Upper lobe of left lung (tissue), 4 donors: ENCODE results near the gene EXOC4.

ENCODE experiments used
- CTCF ChIP-seq, 6 experiments: fragments of 450-650 bp in 4 of 6; fragments of 200-600 bp in 2 of 6; sonication (generic) in 2 of 6; IDR thresholded peaks; one replicate each; pipeline ENCODE4 v1.5.1; 2016 to 2019; ENCODE audit warnings: antibody characterized with exemption in 6 of 6
- EP300 ChIP-seq, 4 donors: sonication (generic); formaldehyde crosslinking; IDR thresholded peaks; one replicate each; pipeline ENCODE4 v1.5.1; 2017; ENCODE audit warnings: antibody characterized with exemption in 4 of 4, control low read depth in 2 of 4

DNA sequence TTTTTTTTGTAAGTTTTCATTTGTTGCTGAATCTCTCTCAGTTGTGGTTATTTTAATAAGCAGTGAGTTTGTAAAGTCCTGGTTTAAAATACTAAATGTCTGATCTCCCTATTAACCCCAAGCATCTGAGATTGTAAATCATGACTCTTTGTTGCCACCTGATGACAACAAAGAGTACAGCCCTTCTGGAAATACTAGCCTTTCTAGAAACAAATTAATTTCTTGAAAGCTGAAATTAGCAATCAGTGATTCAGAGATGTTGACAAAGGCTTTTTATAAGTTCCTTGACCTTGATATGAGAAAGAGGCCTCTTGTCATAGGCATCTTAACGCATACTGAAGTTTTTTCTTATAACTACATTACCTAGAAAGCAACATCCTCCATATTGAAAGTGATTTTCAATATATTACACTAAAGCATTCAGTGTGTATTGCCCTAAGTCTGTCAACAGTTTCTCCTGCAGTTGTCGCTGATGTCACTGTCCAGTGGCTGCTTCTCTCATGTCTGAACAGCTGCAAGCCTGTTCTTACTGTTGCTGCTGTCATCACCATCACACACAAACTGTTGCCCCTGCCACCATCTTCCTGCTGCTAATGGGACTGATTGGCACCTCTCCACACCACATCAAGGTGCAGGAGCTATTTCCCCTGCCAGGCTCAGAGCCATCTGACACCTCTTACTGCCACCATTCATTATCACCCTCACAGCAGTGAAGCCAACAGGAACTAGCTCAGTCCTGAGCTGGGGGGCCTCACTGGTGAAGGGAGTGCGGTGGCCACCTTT, 779.1 kb downstream of the EXOC4 start:
- TF ChIP-seq CTCF (IDR thresholded peaks at IDR 0.05): no peak
- no peak for TF ChIP-seq EP300 (IDR thresholded peaks at IDR 0.05)
